PC-3 (cell line): Measurements from ENCODE around the gene STK32C.

Source experiments
- EZH2 ChIP-seq: fragments of 300-600 bp; sonication (generic); IDR thresholded peaks from one replicate; pipeline ENCODE4 v1.6.1; 2017; ENCODE audit warnings: antibody characterized with exemption, mild to moderate bottlenecking, low read length; ENCODE audit not compliant: unreplicated experiment
- EZH2phosphoT487 ChIP-seq: fragments of 300-600 bp; sonication (generic); IDR thresholded peaks from 2 replicates; pipeline ENCODE4 v1.6.1; 2018; ENCODE audit warnings: mild to moderate bottlenecking, antibody characterized with exemption, low read length, borderline replicate concordance
- TF ChIP-seq, protein P1 (sequence below): fragments of 300-600 bp; sonication (generic); conservative IDR thresholded peaks from 2 replicates; pipeline ENCODE4 v1.5.1; 2017; ENCODE audit warnings: antibody characterized with exemption, low read depth, mild to moderate bottlenecking, low read length

GRCh38 chr10:132205650-132206376, 101.9 kb downstream of the STK32C start:
- TF ChIP-seq, protein P1, sequence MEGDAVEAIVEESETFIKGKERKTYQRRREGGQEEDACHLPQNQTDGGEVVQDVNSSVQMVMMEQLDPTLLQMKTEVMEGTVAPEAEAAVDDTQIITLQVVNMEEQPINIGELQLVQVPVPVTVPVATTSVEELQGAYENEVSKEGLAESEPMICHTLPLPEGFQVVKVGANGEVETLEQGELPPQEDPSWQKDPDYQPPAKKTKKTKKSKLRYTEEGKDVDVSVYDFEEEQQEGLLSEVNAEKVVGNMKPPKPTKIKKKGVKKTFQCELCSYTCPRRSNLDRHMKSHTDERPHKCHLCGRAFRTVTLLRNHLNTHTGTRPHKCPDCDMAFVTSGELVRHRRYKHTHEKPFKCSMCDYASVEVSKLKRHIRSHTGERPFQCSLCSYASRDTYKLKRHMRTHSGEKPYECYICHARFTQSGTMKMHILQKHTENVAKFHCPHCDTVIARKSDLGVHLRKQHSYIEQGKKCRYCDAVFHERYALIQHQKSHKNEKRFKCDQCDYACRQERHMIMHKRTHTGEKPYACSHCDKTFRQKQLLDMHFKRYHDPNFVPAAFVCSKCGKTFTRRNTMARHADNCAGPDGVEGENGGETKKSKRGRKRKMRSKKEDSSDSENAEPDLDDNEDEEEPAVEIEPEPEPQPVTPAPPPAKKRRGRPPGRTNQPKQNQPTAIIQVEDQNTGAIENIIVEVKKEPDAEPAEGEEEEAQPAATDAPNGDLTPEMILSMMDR: no peak
- TF ChIP-seq EZH2 (no peak), EZH2phosphoT487 (no peak)
